Progenitor cell of endocrine pancreas (in vitro differentiated cells): Measurements from ENCODE around the gene HSPB6. TPM values are rescaled to one million over a fixed set of nuclear protein-coding genes. Genes with fewer than 3 reads are reported as not detected.

ENCODE experiments used
- DNase-seq: peaks from one replicate; pipeline ENCODE4 v3.0.0; 2021; ENCODE audit warnings: low spot score; ENCODE audit not compliant: unreplicated experiment
- H3K27ac Mint-ChIP-seq: 2 replicates; pipeline ENCODE4 v1.8.0; 2021; ENCODE audit warnings: mild to moderate bottlenecking, moderate library complexity, mixed read lengths
- H3K27me3 Mint-ChIP-seq: 2 replicates; pipeline ENCODE4 v1.8.0; 2021; ENCODE audit warnings: mixed read lengths
- H3K36me3 Mint-ChIP-seq: 2 replicates; pipeline ENCODE4 v1.8.0; 2022; ENCODE audit warnings: mixed read lengths; ENCODE audit not compliant: insufficient read depth
- H3K4me1 Mint-ChIP-seq: 2 replicates; pipeline ENCODE4 v1.8.0; 2021; ENCODE audit warnings: low read depth, mixed read lengths
- H3K4me3 Mint-ChIP-seq: 2 replicates; pipeline ENCODE4 v1.8.0; 2021; ENCODE audit warnings: low read depth, mild to moderate bottlenecking, moderate library complexity, mixed read lengths
- H3K9me3 Mint-ChIP-seq: 2 replicates; pipeline ENCODE4 v1.8.0; 2021; ENCODE audit warnings: low read depth, mixed read lengths
- CTCF ChIP-seq: fragments of 200-600 bp; sonication (generic); IDR thresholded peaks from one replicate; pipeline ENCODE4 v1.5.0; 2021; ENCODE audit warnings: antibody characterized with exemption, mild to moderate bottlenecking; ENCODE audit not compliant: unreplicated experiment
- total RNA-seq: library from RNA; stranded (reverse); gene quantifications from 2 replicates; pipeline ENCODE4 v1.2.1, GENCODE V29; 2021

The HSPB6 gene
- total RNA-seq, 1 donor from 2014 or later, result not detected

- peaks cover 31% of the 10 kb centered on the region for H3K4me1 Mint-ChIP-seq
- H3K27me3 Mint-ChIP-seq, result no peaks in the 10 kb centered on the region
- peak overlapping the region; percentile 98 for H3K4me3 Mint-ChIP-seq
- peak; percentile 88 for DNase-seq
- peak overlapping the region; percentile 100 for H3K27ac Mint-ChIP-seq
- no peaks in the 10 kb centered on the region for H3K9me3 Mint-ChIP-seq
- H3K36me3 Mint-ChIP-seq, result peaks cover 3% of the 10 kb centered on the region
- peak; percentile 48 for TF ChIP-seq CTCF
Observed at GRCh38 chr19:35744430-35745327, 12.2 kb downstream of the HSPB6 start.

- DNase-seq, result no peak
- TF ChIP-seq CTCF, result no peak
- H3K4me3 Mint-ChIP-seq, result peak overlapping the region; percentile 98
- H3K4me1 Mint-ChIP-seq, result peaks cover 28% of the 10 kb centered on the region
- peaks cover 3% of the 10 kb centered on the region for H3K36me3 Mint-ChIP-seq
- H3K27me3 Mint-ChIP-seq, result no peaks in the 10 kb centered on the region
- H3K9me3 Mint-ChIP-seq, result no peaks in the 10 kb centered on the region
- H3K27ac Mint-ChIP-seq, result peak overlapping the region; percentile 100
Observed at GRCh38 chr19:35743640-35744429, 13.0 kb downstream of the HSPB6 start.

GRCh38 chr19:35742121-35742724 is 14.6 kb downstream of the HSPB6 start, which contains the start of gene IGFLR1:
Gene IGFLR1, minus strand, starts transcription at chr19:35742452. Its CDS starts 1,272 bp downstream, at chr19:35741180.
- Mint-ChIP-seq H3K9me3 (no peaks in the 10 kb centered on the region), H3K27ac (peak within 1 kb of the TSS; percentile 31), H3K4me3 (peak within 1 kb of the TSS; percentile 44), H3K4me1 (peaks cover 19% of the 10 kb centered on the region), H3K27me3 (no peaks in the 10 kb centered on the region), H3K36me3 (peaks cover 4% of the 10 kb centered on the region)
- no peak for DNase-seq
- TF ChIP-seq CTCF, result no peak

- Mint-ChIP-seq H3K27ac (peak overlapping the region; percentile 98), H3K9me3 (no peaks in the 10 kb centered on the region), H3K4me3 (peak overlapping the region; percentile 76), H3K4me1 (peaks cover 14% of the 10 kb centered on the region), H3K36me3 (peaks cover 7% of the 10 kb centered on the region), H3K27me3 (no peaks in the 10 kb centered on the region)
- peak; percentile 19 for TF ChIP-seq CTCF
- no peak for DNase-seq
Observed at GRCh38 chr19:35741203-35741515, 15.7 kb downstream of the HSPB6 start.
